Stimulated activated CD4-positive, alpha-beta T cell treated with anti-CD3 and anti-CD28 coated beads, Interleukin-1b, Interleukin-23, amount 100 ng/mL, for 4 hours (primary cell): ENCODE measurements around the gene SNED1.

Source experiments
- DNase-seq, 2 donors: peaks; one replicate each; pipeline ENCODE4 v3.0.0-alpha.2; 2020; ENCODE audit warnings: low read depth in 2 of 2

SNED1 gene

GRCh38 chr2:241128266-241128665 is 129.8 kb downstream of the SNED1 start:
- no peak for DNase-seq

- DNase-seq = no peak
Measured at GRCh38 chr2:241129086-241129871, 130.9 kb downstream of the SNED1 start.

DNA sequence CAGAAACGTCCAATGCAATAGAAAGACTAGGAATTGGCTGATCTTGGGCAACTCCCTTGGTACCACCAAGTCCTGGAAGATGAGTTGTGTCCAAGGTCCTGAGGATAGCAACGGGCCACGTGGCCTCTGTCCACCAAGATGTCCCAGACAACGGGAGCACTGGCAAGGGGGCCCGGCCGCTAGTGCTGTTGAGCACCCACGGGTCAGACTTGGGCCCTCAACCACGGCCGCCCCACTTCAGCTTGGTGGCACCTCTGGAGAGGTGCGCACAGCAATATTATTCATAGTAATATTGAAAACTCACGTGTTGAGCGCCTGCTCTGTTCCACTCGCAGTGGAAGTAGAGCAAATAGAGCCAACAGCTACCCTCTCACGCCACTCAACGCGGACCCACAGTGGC is 131.9 kb downstream of the SNED1 start:
- DNase-seq = no peak

- no peak for DNase-seq
Measured at GRCh38 chr2:241131531-241131930, 133.1 kb downstream of the SNED1 start.

GRCh38 chr2:241132538-241133435 is 134.4 kb downstream of the SNED1 start:
- no peak for DNase-seq

DNA sequence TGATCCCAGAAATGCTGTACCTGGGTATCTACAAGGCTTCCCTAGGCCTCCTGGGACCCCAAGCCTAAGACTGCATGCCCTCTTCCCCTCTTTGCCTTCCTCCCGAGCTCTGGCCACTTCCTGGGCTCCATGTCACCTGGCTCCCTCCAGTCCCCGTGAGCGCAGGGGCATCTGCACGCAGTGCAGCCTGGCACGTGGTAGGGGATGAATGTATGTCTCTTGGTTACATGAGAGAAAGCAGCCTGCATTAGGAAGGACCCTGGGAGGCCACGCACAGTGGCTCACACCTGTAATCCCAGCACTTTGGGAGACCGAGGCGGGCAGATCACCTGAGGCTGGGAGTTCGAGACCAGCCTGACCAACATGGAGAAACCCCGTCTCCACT is 135.0 kb downstream of the SNED1 start:
- DNase-seq = no peak

DNA sequence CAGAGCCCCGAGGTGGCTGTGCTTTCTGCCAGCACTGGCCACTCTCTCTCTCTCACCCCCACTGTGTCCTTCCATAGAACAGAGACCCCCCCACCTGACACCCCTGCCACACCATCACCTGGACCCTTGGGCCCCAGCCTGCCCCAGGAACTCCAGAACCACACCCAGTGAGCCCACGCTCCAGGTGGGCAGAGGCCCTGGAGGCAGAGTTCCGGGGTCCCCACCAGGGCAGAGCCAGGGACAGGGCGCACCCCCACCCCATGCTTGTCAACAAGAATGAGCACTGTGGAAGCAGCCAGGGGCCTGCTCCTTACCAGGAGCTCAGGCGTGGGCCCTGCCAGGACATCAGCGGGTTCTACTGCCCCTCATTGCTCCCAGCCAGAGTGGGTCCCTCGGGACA is 136.3 kb downstream of the SNED1 start:
- DNase-seq = no peak

- DNase-seq = no peak
Measured at GRCh38 chr2:241135737-241136136, 137.3 kb downstream of the SNED1 start.

DNA sequence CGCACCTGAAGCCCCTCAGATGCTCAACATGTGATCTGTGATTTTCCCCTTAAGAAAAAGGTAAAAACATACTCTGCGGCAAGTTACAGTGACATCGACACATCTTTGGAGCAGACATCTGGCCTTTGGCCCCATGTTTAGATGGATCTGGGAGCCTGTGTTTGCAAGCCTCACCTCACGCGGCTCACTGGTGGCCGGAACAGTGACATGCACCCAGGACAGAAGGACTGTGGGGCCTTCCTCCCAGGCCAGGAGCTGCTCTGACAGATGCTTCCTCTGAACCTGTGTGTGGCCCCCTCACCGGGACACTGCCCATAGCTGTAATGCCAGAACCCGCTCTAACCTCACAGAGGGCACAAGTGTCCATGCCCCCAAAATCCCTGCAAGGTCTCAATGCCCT is 137.8 kb downstream of the SNED1 start:
- DNase-seq = no peak

DNA sequence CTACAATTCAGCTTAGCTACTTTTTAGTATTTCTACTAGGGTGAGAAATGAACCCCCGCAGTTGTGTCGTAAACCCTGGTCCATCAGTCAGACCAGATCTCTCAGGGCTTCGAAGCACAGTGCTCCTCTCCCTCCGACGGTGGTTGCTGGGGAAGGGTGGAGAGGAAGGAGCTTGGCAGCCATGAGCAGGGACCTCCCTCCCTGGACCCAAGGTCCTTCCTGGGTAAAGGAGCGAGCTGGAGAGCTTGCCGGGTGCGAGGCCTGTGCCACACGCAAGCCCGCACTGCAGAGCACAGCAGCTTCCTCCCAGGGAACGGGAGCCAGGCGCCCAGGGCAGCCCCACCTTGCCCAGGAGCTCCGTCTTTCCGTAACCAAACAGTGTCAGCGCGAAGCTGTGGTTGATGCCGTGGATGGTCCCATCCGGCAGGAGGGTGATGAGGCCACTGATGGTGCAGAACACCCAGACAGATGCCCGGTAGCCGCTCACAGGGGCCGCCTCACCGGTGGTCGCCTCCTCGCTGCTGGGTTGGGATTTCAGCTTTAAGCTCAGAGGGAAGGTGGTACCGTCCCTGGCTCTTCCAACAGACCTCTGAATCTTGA is 138.3 kb downstream of the SNED1 start:
- no peak for DNase-seq

DNA sequence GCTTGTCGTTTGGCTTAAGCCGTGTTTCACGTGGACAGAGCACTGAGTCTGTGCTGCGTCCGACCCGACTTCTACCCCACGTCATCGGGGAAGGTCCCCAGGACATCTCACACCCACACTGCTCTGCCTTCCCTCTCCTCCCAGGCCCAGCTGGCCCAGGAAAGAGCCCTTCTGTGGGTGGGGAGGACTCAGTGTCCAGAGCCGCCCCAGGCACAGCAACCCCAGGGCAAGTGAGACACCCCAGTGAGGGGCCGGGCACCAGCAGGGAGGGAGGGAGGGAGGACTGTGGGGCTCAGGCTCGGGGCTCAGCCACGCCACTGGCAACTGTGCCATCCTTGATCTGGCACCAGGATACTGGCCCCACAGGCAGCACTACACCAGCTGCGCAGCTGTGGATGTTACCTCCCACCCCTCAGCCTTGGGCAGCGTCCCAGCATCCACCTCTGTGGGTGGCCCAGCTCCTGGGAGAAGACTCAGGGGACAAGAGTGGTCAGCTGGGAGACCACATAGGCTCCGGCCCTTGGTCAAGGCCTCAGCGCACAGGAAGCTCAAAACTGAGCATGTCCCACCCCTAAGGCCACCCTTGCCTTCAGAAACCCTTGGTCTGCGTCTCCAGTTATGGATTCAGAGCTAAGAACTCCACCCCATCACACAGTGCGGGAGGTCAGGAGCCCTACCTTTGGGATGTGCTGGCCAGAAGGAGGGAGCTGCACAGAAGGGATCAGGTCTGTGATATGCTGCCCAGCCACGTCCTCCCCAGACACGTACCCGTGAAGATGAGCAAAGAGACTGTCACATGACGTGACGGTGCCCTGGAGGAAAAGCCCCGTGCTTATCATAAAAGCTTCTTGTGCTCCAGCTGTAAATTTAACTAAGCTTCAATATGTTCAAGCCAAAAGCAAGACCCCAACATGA is 139.1 kb downstream of the SNED1 start:
- no peak for DNase-seq

DNA sequence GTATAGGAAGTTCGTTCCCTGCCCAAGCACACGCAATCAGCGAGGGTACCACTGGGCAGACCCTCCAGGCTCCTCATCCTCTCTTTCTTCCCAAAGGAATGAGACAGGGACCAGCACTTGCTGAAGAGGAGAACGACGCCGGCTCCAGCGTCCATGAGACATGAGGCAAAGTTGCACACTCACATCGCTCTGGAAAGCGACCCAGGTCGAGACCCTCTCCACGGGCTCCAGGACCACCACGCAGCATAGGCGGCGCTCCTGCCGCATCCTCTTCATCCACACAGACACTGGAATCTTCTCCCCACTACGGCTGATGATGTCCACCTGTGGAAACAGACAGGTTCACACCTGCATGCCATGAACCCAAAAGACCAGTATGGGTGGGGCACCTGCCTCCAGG is 140.1 kb downstream of the SNED1 start:
- no peak for DNase-seq

GRCh38 chr2:241139531-241140444 is 141.4 kb downstream of the SNED1 start:
- DNase-seq = no peak

GRCh38 chr2:241140445-241140840 is 142.0 kb downstream of the SNED1 start:
- no peak for DNase-seq

DNA sequence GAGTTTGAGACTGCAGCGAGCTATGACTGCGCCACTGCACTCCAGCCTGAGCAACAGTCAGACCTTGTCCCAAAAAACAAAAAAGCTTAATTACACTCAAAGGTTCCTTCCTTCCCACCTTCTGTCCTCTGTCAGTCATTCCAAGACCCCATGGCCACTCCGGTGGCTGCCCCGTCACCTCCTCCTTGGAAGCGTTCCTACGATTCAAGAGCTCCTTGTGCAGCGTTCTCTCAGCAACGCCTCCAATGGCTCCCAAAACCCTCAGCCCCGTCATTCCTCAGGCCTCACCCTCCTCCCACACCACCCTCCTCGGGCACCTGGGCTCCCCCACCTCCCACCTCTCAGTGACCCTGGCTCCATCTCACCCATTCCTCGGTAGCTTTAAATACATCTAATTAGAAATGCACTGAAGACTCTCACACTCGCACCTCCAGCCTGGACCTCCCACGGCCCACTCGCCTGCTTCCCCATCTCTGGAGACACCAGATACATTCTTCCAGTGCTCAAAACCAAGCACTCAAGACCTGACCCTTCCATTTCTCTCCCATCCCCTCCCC is 142.9 kb downstream of the SNED1 start:
- DNase-seq = no peak

- no peak for DNase-seq
Measured at GRCh38 chr2:241142063-241142462, 143.6 kb downstream of the SNED1 start.

GRCh38 chr2:241142593-241142992 is 144.2 kb downstream of the SNED1 start:
- DNase-seq = no peak
